Tibial artery (tissue), 4 donors: ENCODE measurements around the gene HNRNPA2B1.

Source experiments
- DNase-seq, 2 donors: peaks; one replicate each; pipeline ENCODE4 v3.0.0-alpha.2; 2019
- H3K27ac ChIP-seq, 2 donors: fragments of 200-600 bp; sonication (generic) in 1 of 2; 1 replicate in 1 of 2; 2 replicates in 1 of 2; pipeline ENCODE4 v1.5.1; 2018 to 2019; ENCODE audit warnings: mild to moderate bottlenecking in 1 of 2
- H3K27me3 ChIP-seq, 2 donors: fragments of 200-600 bp; sonication (generic) in 1 of 2; one replicate each; pipeline versions ENCODE4 v1.5.1 to v1.6.0; 2016 to 2019
- H3K36me3 ChIP-seq, 3 donors: fragments of 200-600 bp; sonication (generic) in 2 of 3; one replicate each; pipeline ENCODE4 v1.5.1; 2016 to 2019; ENCODE audit warnings: mild to moderate bottlenecking in 2 of 3
- H3K4me1 ChIP-seq, 4 donors: fragments of 200-600 bp; sonication (generic) in 2 of 4; 1 replicate in 3 of 4; 2 replicates in 1 of 4; pipeline ENCODE4 v1.5.1; 2016 to 2019
- H3K4me3 ChIP-seq, 2 donors: fragments of 200-600 bp; sonication (generic) in 1 of 2; 1 replicate in 1 of 2; 2 replicates in 1 of 2; pipeline ENCODE4 v1.5.1; 2018 to 2019; ENCODE audit warnings: mild to moderate bottlenecking in 2 of 2
- H3K9me3 ChIP-seq, 3 donors: fragments of 200-600 bp; sonication (generic) in 1 of 3; one replicate each; pipeline ENCODE4 v1.5.1; 2016 to 2019
- intact Hi-C: fragments of 100-400 bp; cut with DNase I; formaldehyde crosslinking; loops from one replicate; pipeline ENCODE4 v1.15.0; 2023; ENCODE audit warnings: low total_unique reads
- TF ChIP-seq, protein P1 (sequence below), 2 experiments: fragments of 200-600 bp in 1 of 2; fragments of 450-650 bp in 1 of 2; IDR thresholded peaks; one replicate each; pipeline ENCODE4 v1.5.1; 2017 to 2019; ENCODE audit warnings: antibody characterized with exemption in 2 of 2, mild to moderate bottlenecking in 1 of 2, moderate library complexity in 1 of 2

HNRNPA2B1 gene

DNA sequence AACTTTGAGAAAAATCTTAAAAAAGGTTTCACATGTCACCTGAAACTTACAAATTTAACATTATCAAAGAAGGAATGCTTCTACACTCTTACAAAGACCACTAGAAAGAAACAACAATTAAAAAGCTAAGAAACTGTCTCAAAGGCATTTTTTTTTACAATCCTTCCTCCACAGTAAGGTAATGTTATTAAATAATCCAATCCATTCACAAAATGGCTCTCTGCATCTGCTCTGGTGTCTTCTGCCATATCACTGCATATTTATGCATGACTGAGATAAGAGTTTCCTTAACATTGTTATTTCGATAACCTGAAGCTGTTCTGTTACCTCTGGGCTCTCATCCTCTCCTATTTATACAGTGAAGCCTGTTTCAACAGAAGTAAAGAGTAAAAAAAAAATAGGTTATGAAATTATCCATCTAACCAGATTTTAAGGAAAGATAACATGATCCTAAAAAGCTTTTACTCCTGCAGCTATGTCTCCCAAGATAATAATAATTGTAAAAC is 8.5 kb downstream of the HNRNPA2B1 start:
- Histone ChIP-seq H3K36me3 (peaks cover 87 to 99% (median 94%) of the 10 kb centered on the region in 3 donors), H3K27me3 (no peaks in the 10 kb centered on the region), H3K4me1 (peaks cover 0 to 64% (median 35%) of the 10 kb centered on the region in 4 donors), H3K27ac (no peak overlapping the region), H3K4me3 (no peak overlapping the region), H3K9me3 (no peaks in the 10 kb centered on the region)
- intact Hi-C loops: no loop called here
- TF ChIP-seq, protein P1, sequence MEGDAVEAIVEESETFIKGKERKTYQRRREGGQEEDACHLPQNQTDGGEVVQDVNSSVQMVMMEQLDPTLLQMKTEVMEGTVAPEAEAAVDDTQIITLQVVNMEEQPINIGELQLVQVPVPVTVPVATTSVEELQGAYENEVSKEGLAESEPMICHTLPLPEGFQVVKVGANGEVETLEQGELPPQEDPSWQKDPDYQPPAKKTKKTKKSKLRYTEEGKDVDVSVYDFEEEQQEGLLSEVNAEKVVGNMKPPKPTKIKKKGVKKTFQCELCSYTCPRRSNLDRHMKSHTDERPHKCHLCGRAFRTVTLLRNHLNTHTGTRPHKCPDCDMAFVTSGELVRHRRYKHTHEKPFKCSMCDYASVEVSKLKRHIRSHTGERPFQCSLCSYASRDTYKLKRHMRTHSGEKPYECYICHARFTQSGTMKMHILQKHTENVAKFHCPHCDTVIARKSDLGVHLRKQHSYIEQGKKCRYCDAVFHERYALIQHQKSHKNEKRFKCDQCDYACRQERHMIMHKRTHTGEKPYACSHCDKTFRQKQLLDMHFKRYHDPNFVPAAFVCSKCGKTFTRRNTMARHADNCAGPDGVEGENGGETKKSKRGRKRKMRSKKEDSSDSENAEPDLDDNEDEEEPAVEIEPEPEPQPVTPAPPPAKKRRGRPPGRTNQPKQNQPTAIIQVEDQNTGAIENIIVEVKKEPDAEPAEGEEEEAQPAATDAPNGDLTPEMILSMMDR (IDR thresholded peaks at IDR 0.05): no peak
- DNase-seq: no peak

DNA sequence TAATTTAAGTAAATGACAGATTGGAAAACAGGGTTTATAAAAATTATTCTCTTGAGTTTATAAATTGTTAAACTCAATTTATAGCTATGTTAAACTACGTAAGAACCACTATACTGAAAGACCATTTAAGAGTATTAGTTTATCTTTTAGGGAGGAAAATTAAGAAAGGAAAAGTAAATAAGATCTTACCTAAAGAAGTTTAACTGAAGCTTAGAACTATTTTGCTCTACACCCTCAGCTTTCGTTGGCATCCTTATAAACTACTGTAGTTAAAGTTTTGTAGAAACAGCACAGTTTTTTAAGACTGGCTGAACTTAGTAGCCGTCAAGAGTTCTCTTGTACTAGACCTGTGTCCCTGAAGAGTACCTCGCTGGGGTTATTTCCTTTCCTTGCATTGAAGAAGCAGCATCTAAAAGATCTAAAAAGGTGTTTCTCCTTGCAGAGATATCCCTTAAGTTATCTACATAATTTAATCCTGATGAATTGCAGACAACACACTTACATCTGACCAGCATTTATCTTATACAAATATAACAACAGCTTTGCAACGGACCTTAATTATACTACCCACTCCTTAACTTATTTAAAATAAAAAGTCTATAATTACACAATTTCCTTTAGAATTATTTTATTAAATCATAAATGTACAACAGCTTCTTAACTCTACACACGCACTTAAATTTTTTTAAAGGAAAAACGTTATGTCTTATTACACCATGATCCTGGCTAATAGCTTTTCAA is 9.1 kb downstream of the HNRNPA2B1 start:
- Histone ChIP-seq H3K9me3 (no peaks in the 10 kb centered on the region), H3K4me1 (peaks cover 0 to 58% (median 29%) of the 10 kb centered on the region in 4 donors), H3K27me3 (no peaks in the 10 kb centered on the region), H3K27ac (no peak overlapping the region), H3K36me3 (peaks cover 81 to 93% (median 88%) of the 10 kb centered on the region in 3 donors), H3K4me3 (no peak overlapping the region)
- DNase-seq: no peak
- TF ChIP-seq, protein P1 (IDR thresholded peaks at IDR 0.05): no peak
- intact Hi-C loops: no loop called here

DNA sequence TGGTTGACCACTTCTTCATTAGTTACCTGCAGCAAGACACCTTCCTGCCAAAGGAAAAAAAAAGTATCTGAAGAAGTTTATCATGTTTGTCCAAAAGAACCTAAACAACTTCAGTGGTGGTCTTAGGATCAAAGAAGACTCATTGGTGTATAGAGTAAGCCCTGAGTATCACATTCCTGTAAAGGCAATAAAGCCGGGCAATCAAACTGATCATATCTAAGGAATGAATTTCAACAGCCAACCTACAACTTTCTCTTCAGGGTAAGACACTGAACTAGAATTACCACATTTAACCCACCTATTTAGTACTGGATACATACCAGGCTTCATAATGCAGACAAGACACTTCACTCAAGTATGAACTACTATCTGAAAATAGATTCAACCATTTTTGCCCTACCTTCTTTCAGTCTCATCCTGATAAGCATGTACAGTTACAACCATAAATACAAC is 10.1 kb downstream of the HNRNPA2B1 start:
- DNase-seq: no peak
- no peaks in the 10 kb centered on the region for H3K27me3 ChIP-seq
- TF ChIP-seq, protein P1 (IDR thresholded peaks at IDR 0.05): no peak
- peaks cover 0 to 2% (median 0%) of the 10 kb centered on the region in 3 donors for H3K9me3 ChIP-seq
- H3K36me3 ChIP-seq: peaks cover 71 to 84% (median 79%) of the 10 kb centered on the region in 3 donors
- intact Hi-C loops: no loop called here
- no peak overlapping the region for H3K4me3 ChIP-seq
- H3K4me1 ChIP-seq: peaks cover 0 to 48% (median 19%) of the 10 kb centered on the region in 4 donors
- no peak overlapping the region for H3K27ac ChIP-seq

DNA sequence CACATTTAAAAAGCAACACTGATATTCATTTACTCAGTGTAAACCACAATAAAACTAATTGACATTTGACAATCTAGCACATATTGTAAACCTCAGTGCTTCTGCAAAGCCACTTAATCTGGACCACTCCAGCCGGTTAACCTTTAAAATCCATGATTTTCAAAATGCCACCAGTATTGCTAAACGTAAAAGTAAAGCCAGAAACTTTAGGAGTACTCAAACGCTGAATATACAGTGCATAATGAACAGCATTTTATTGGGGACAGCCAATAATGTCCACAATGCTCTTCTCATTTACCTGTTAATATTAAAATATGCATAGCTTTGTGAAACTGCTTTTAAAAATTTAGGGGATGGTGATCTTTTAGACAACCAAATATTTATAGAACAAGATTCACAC is 10.8 kb downstream of the HNRNPA2B1 start:
- H3K4me3 ChIP-seq: no peak overlapping the region
- peaks cover 0 to 2% (median 0%) of the 10 kb centered on the region in 3 donors for H3K9me3 ChIP-seq
- H3K27me3 ChIP-seq: no peaks in the 10 kb centered on the region
- intact Hi-C loops: no loop called here
- no peak overlapping the region for H3K27ac ChIP-seq
- no peak for DNase-seq
- TF ChIP-seq, protein P1 (IDR thresholded peaks at IDR 0.05): no peak
- H3K4me1 ChIP-seq: peaks cover 0 to 41% (median 15%) of the 10 kb centered on the region in 4 donors
- peaks cover 64 to 76% (median 74%) of the 10 kb centered on the region in 3 donors for H3K36me3 ChIP-seq

DNA sequence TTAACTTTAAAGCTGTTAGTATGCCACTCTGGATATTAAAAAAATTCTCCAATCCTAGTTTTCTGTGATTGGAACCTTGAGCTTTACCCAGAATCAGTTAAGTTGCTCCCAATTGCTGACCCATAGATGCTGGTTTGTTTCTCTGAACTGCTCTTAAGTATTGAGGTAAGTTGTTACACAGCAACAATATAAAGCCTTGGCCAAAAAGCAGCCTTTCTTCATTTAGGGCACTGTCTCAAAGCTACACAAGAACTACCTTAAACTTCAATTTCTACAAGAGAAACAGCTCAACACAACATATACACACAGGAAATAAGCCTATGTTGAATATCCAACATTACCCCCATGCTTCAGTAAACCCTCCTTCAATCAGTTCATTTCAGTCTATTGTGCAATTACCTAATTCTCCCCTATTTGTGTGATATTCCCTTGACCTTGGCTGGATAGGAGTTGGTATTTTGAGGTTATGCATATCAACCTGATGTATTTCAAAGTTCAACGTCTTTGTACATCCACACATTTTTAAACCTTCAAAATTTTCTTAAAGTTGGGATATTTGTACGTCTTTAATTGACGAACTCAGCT is 11.5 kb downstream of the HNRNPA2B1 start:
- peaks cover 57 to 70% (median 69%) of the 10 kb centered on the region in 3 donors for H3K36me3 ChIP-seq

More for the DNA sequence above, 11.5 kb downstream of the HNRNPA2B1 start:
- Histone ChIP-seq H3K9me3 (peaks cover 0 to 2% (median 0%) of the 10 kb centered on the region in 3 donors), H3K27me3 (no peaks in the 10 kb centered on the region), H3K4me1 (peaks cover 0 to 35% (median 8%) of the 10 kb centered on the region in 4 donors), H3K27ac (no peak overlapping the region), H3K4me3 (no peak overlapping the region)
- no peak for DNase-seq
- intact Hi-C loops: no loop called here
- TF ChIP-seq, protein P1 (IDR thresholded peaks at IDR 0.05): no peak
